HEK293 (cell line): ENCODE measurements around the gene PPP1R3F.

Experiments
- ZNF274 ChIP-seq, 2 experiments: fragments of 200-500 bp in 1 of 2; fragments of 450-650 bp in 1 of 2; sonication (Bioruptor generic) in 1 of 2; formaldehyde crosslinking in 1 of 2; IDR thresholded peaks; 2 replicates each; pipeline versions ENCODE4 v1.5.1 to v1.6.1; 2014 to 2016; ENCODE audit warnings: borderline replicate concordance in 1 of 2, inconsistent platforms in 1 of 2, low read length in 1 of 2, missing biosample characterization in 1 of 2, missing genetic modification characterization in 1 of 2
- TF ChIP-seq, protein P1 (sequence below): fragments of 450-650 bp; formaldehyde crosslinking; IDR thresholded peaks from 2 replicates; pipeline ENCODE4 v1.5.1; 2016; ENCODE audit warnings: missing biosample characterization, missing genetic modification characterization

DNA sequence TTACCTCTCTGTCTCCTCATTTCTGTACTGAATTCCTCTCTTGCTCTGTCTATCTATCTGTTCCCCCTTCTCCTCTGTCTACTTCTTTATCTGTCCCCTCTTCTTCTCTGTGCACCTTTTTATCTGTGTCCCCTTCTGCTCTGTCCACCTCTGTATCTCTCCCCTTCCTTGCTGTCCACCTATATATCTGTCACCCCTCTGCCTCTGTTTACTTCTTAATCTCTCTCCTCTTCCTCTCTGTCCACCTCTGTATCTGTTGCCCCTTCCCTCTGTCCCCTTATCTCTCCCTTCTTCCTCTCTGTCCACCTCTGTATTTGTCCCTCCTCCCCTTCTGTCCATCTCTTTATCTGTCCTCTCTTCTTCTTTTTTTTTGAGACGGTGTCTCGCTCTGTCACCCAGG is 25.4 kb upstream of the PPP1R3F start:
- no peak for TF ChIP-seq ZNF274 (IDR thresholded peaks at IDR 0.05; ENCODE audit: low read length)
- TF ChIP-seq ZNF274 (tag by site-specific recombination; IDR thresholded peaks at IDR 0.05; ENCODE audit: borderline replicate concordance), result no peak
- TF ChIP-seq, protein P1, sequence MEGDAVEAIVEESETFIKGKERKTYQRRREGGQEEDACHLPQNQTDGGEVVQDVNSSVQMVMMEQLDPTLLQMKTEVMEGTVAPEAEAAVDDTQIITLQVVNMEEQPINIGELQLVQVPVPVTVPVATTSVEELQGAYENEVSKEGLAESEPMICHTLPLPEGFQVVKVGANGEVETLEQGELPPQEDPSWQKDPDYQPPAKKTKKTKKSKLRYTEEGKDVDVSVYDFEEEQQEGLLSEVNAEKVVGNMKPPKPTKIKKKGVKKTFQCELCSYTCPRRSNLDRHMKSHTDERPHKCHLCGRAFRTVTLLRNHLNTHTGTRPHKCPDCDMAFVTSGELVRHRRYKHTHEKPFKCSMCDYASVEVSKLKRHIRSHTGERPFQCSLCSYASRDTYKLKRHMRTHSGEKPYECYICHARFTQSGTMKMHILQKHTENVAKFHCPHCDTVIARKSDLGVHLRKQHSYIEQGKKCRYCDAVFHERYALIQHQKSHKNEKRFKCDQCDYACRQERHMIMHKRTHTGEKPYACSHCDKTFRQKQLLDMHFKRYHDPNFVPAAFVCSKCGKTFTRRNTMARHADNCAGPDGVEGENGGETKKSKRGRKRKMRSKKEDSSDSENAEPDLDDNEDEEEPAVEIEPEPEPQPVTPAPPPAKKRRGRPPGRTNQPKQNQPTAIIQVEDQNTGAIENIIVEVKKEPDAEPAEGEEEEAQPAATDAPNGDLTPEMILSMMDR (tag by site-specific recombination), result no peak
